HG03280 (cell line): ENCODE results near the gene ARHGAP28.

Experiments used
- ATAC-seq: cut with Tn5 transposase; IDR thresholded peaks from one replicate; pipeline ENCODE4 v1.9.1; 2021; ENCODE audit warnings: mild to moderate bottlenecking, moderate library complexity; ENCODE audit not compliant: unreplicated experiment

ARHGAP28 gene

GRCh38 chr18:6729247-6730091, at the start of gene ARHGAP28:
TSS of gene ARHGAP28 (plus strand) at chr18:6729716. CDS start at chr18:6729822, 106 bp downstream.
- peak; percentile 66 for ATAC-seq

DNA sequence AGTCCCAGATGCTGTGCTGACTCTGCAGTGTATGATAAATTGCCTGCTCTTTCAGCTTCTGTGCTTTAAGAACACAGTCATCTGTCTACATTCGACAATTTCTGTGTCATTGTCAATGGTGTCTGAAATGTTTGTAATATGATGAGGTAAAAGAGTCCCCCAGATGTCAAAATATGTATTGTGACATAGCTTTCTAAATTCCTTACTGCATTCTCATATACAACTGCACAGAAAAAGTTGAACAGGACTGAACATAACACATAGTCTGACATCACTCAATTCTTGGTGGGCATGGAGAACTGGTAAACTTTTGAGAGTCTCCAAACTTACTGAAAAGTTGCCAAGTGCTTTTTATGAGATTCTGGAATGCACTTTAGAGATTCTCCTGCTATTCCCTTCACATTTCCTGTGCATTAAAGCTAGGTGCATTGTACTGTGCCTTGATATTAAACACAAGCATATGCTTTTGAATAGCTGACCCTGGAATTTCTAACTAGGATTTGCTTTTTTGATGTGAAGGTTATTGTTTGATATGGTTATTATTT, 48.1 kb upstream of the ARHGAP28 start:
- ATAC-seq, result no peak

DNA sequence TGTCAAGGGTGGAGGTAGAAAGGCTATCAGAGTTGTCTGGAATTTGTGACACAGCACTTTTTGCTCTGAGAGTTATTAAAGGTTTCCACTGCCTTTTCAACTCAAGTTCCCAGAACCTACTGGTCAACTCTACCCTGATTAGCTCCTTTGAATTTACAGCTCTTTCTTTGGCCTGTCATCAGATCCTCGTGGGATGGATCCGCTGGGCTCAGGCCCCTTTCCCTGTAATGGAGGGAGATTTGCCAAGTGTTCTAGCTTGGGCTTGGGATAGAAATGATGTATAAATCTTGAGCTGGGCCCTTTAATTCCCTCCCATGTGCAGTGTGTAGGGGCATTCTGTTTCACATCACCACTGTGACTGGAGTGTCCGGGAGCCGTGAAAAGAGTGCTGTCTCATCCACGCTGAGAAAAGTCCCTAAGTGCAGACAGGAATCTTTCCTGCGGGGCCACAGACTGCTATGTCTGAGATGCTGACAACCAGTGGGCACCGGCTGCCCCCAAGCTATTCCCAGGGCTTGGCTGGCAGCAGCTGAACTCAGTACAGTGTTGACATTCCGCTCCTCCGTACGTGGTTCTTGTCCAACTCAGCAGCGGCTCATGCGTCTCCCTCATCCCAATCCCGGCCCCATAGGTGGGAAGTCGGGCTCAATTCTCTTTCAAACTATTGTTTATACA, 46.9 kb upstream of the ARHGAP28 start:
- ATAC-seq, result no peak

- ATAC-seq, result no peak
Observed at GRCh38 chr18:6683112-6683876, 46.2 kb upstream of the ARHGAP28 start.

GRCh38 chr18:6687676-6688075, 41.8 kb upstream of the ARHGAP28 start:
- ATAC-seq, result no peak

- ATAC-seq, result no peak
Observed at GRCh38 chr18:6708890-6709289, 20.6 kb upstream of the ARHGAP28 start.

GRCh38 chr18:6711467-6711866, 18.0 kb upstream of the ARHGAP28 start:
- no peak for ATAC-seq

DNA sequence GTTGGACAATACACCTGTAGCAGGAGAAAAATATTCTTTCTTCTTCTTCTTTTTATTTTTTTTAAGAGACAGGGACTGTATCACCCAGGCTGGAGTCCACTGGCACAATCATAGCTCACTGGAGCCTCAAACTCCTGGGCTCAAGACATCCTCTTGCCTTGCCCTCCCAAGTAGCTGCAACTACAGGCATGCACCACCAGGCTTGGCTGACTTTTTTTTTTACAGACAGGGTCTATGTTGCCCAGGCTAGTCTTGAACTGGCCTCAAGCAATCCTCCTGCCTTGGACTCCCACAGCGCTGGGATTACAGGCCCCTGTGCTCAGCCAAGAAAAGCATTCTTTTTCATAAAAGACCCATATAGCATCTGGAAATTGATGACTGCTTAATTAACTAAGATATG, 17.1 kb upstream of the ARHGAP28 start:
- ATAC-seq, result no peak

- no peak for ATAC-seq
Observed at GRCh38 chr18:6714010-6714409, 15.5 kb upstream of the ARHGAP28 start.

- ATAC-seq, result no peak
Observed at GRCh38 chr18:6718267-6718666, 11.2 kb upstream of the ARHGAP28 start.

DNA sequence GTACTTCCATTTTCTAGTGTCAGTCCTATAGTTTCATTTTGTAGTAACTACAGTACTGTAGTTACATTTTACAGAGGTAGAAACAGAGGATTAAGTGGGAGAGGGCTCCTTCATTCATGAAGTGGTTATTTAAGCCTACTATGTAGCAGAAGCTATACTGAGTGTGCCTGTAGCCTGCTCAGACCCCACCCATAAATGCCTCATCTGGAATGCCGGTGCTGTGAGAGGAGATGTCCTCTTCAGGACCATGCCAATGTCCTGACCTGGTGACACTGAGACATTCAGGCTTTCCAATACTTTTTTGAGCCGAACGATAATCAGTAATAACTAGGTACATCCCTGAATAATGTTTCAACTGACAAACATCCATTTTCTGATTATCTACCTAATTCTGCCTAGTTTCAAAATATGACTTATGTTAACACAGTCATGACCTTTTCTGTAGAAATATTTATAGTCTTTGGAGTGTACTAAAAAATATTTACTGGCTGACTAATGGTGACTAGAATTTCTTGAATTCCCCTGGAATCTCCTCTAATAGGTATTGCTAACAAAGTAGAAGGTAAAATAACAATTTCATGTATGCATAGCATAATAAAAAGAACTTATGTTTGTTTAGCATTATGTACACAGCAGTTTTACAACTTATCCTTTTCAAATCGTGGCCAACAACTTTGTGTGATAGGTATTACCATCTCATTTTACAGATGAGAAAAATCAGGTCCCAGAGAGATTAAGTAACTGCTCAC, 10.2 kb upstream of the ARHGAP28 start:
- ATAC-seq, result no peak

GRCh38 chr18:6719910-6720683, 9.4 kb upstream of the ARHGAP28 start:
- ATAC-seq, result no peak

DNA sequence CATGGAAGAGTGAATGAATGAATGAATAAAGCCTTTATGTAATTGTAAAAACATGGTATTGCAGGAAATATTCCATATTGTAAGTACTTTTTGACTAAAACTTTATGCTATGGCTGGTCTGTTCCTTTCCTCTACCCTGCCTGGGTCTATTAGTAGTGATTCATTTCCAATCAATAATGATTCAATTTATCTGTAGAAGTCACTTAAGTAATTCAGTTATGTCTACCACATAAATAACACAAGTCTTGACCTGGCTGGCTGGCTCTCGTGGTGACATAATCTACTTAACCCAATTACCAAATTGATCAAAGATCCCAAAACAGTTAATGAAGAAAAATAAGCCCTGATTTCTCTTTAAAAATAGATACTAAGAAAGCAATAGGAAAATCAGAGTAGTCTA, 7.8 kb upstream of the ARHGAP28 start:
- no peak for ATAC-seq

- no peak for ATAC-seq
Observed at GRCh38 chr18:6722690-6723089, 6.8 kb upstream of the ARHGAP28 start.

DNA sequence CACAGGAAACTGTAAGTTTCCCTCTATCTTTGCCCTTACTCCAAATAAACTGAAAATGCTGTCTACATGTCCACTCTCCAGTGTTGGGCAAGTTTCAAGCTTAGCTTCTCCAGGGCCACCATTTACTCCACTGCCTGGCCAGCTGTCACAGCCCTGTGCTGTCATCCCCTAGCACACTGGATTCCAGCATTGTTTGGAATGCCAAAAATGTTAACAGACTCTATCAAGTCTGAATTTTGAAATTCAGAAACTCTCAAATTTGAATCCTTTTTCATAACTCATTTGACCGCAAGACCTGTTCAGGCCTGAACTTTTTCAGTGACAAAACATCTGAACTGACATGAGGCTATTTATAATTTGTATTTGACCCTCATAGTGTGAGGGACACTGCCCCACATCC, 5.2 kb upstream of the ARHGAP28 start:
- ATAC-seq, result no peak

- no peak for ATAC-seq
Observed at GRCh38 chr18:6728331-6728730, 1.2 kb upstream of the ARHGAP28 start.

DNA sequence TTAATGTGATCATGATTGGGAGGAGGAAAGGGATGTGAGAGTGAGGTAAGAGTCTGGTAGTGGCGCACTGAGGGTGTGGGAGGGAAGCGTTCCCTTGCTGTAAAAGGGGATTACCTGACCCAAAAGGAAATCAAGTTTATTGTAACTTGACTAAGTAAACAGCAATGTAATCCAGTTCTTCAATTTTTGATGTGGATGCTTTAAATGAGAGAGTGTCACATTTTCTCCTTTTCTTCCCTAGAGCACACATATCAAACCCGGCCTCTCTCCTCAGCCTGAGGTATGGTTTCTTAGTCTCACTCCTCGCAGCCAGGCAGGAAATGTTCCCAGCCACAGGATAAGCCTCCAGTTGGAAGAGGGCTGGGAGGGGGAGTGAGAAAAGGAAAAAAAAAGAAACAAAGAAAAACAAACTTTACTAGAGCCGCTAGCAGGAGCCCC, 688 bp upstream of the ARHGAP28 start:
- no peak for ATAC-seq

DNA sequence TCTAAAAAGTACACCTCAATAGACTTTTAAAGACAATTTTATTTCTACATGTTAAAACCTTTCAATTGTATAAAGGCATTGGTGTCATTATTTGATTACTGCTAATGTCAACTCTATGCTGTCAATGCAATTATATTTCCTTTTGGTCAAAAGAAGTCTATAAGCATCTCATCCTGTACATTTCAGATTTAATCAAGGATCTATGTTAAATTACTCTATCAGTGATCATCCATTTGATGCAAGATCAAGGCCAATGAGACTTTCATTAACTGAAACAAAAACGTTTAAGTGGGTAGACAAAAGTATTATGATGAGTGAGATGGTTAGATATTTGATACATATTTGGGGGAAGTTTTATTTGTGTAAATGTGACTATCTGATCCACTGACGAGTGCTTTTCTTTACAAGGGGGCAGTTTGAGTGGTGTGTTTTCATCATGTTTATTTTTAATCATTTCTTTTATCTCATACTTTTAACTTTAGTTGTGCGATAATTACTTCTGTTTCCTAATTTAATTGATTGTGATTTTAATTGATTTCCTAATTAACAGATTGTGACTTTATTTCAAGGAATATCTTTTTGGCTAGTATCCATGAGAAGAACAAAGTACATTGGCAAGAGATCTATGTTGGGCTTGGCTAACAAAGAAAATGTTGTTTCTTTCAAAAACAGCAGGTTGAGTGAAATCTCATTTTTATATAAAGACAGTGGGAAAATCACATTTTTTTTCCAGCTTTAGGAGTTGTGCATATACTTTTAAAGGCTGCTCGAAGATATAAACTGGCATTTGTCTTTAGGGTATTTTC, 1.1 kb downstream of the ARHGAP28 start:
- no peak for ATAC-seq

- no peak for ATAC-seq
Observed at GRCh38 chr18:6731222-6731596, 1.7 kb downstream of the ARHGAP28 start.
